ENCODE data around the gene NPAS2. TPM values are rescaled to one million over a fixed set of nuclear protein-coding genes. Genes with fewer than 3 reads are reported as not detected.

Gene NPAS2
- total RNA-seq, 1 donor from 2014 or later: 10.7 TPM

DNA sequence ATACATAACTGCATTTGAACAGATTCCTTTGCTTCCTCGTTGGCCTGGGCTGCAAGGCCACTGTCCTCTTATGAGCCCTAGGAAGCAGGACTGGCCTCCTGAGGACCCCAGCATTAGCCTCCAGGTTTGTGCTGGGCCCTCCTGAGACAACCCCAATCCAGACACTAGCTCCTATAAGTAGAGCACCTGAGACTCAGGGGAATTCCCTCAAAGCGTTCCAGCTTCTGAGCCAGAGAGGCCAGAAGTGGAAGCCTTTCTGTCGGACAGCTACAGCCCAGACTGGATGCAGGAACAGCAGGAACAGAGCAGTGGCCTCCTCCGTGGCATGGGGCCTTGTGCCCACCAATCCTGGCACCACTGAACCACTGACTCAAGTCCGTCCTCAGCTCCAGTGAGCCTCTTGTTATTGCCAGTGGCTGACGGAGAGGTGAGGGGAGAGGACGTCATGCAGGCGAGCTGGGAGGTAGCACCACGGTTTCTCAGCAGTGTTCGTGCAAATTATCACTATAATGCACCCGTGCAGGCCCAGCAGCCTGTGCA, 67.2 kb downstream of the NPAS2 start:
- H3K4me1 Mint-ChIP-seq (ENCODE audit: unreplicated experiment): peaks cover 35% of the 10 kb centered on the region
- H3K27me3 Mint-ChIP-seq: no peaks in the 10 kb centered on the region
- no peak overlapping the region for H3K4me3 Mint-ChIP-seq
- H3K36me3 Mint-ChIP-seq: no peaks in the 10 kb centered on the region
- DNase-seq (ENCODE audit: extremely low spot score, unreplicated experiment): no peak
- H3K9me3 Mint-ChIP-seq: peaks cover 4% of the 10 kb centered on the region
- peak overlapping the region; percentile 95 for H3K27ac Mint-ChIP-seq
- TF ChIP-seq, protein P1, sequence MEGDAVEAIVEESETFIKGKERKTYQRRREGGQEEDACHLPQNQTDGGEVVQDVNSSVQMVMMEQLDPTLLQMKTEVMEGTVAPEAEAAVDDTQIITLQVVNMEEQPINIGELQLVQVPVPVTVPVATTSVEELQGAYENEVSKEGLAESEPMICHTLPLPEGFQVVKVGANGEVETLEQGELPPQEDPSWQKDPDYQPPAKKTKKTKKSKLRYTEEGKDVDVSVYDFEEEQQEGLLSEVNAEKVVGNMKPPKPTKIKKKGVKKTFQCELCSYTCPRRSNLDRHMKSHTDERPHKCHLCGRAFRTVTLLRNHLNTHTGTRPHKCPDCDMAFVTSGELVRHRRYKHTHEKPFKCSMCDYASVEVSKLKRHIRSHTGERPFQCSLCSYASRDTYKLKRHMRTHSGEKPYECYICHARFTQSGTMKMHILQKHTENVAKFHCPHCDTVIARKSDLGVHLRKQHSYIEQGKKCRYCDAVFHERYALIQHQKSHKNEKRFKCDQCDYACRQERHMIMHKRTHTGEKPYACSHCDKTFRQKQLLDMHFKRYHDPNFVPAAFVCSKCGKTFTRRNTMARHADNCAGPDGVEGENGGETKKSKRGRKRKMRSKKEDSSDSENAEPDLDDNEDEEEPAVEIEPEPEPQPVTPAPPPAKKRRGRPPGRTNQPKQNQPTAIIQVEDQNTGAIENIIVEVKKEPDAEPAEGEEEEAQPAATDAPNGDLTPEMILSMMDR (conservative IDR thresholded peaks at IDR 0.05): no peak

DNA sequence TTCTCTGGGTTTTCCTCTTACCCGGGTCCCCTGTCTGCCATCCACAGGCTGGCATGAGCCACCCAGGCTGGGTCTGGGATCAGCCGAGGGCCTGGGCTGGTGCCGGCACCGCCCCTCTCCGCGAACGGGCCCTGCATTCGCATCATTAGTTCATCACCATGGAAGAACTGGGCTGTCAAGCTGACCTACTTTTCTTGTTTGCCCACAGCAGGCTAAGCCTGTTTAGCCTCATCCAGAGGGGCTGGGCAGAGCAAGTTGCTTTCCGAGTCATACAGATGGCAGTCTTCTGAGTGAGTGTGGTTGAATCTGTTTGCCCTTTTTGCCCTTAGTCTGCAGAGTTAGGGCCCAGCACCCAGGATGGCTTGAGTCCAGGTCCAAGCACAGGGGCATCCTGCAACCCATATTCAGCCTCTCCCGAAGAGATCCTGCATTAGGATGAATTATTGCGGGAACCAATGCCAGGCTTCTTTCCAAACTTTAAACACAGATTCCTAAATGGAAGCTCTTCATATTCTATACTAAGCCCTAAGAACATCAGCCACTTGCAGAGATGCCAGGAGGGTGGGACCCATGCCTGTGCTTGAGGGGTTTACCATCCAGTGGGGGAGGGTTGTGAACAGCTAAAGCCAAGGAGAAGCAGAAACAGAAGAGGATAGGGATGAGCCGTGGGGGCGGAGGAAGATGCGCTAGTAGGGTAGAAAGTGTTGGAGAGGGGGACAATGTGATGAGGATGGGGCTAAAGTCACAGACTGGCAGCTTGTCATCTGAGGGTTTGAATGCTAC, 68.0 kb downstream of the NPAS2 start:
- Mint-ChIP-seq H3K4me3 (peak overlapping the region; percentile 64), H3K4me1 (ENCODE audit: unreplicated experiment) (peaks cover 30% of the 10 kb centered on the region), H3K27me3 (no peaks in the 10 kb centered on the region), H3K27ac (peak overlapping the region; percentile 95), H3K36me3 (no peaks in the 10 kb centered on the region), H3K9me3 (peaks cover 4% of the 10 kb centered on the region)
- no peak for DNase-seq (ENCODE audit: extremely low spot score, unreplicated experiment)
- TF ChIP-seq, protein P1 (conservative IDR thresholded peaks at IDR 0.05): no peak

- H3K27me3 Mint-ChIP-seq: no peaks in the 10 kb centered on the region
- H3K9me3 Mint-ChIP-seq: peaks cover 4% of the 10 kb centered on the region
- TF ChIP-seq, protein P1 (conservative IDR thresholded peaks at IDR 0.05): no peak
- peak overlapping the region; percentile 95 for H3K27ac Mint-ChIP-seq
- peaks cover 28% of the 10 kb centered on the region for H3K4me1 Mint-ChIP-seq (ENCODE audit: unreplicated experiment)
- H3K36me3 Mint-ChIP-seq: no peaks in the 10 kb centered on the region
- no peak overlapping the region for H3K4me3 Mint-ChIP-seq
- DNase-seq (ENCODE audit: extremely low spot score, unreplicated experiment): no peak
Observed at GRCh38 chr2:100888601-100889000, 68.7 kb downstream of the NPAS2 start.

- H3K27ac Mint-ChIP-seq: peak overlapping the region; percentile 18
- peaks cover 4% of the 10 kb centered on the region for H3K9me3 Mint-ChIP-seq
- no peak for DNase-seq (ENCODE audit: extremely low spot score, unreplicated experiment)
- no peak overlapping the region for H3K4me3 Mint-ChIP-seq
- H3K36me3 Mint-ChIP-seq: no peaks in the 10 kb centered on the region
- peaks cover 23% of the 10 kb centered on the region for H3K4me1 Mint-ChIP-seq (ENCODE audit: unreplicated experiment)
- TF ChIP-seq, protein P1 (conservative IDR thresholded peaks at IDR 0.05): no peak
- no peaks in the 10 kb centered on the region for H3K27me3 Mint-ChIP-seq
Observed at GRCh38 chr2:100889286-100889685, 69.3 kb downstream of the NPAS2 start.

DNA sequence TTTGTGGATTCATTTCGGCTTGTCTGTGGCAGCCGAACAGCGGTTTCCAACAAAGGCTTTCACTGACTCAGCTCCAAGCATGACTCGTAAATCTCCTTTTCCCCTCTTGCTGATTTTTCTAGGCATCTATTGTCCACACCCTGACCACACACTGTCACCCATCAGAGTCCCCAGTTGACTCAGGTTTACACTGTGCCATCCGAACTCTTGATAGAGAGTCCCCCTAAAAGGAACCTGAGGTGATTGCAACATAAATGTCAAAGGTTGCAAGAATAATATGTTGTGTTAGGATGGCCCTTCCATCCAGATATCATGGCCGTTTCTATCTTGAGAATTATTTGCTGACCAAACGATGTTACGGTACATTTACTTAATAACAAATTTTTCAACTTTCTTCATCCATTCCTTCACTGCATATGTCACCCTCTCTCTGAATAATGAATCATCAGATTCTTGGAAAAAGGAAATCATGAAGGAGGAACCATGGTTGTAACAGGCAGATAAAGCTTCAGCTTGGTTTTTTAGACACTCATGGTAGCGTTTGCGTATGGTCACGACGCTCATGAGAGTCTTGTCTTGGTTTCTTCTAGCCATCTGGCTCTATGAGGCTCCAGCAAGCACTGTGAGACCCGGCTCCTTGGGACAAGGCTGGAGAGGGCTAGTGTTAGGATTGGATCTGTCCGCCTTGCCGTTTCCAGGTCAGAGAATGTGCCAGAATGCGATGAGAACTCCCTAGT, 72.1 kb downstream of the NPAS2 start:
- H3K4me1 Mint-ChIP-seq (ENCODE audit: unreplicated experiment): peaks cover 16% of the 10 kb centered on the region
- H3K27ac Mint-ChIP-seq: no peak overlapping the region
- no peaks in the 10 kb centered on the region for H3K36me3 Mint-ChIP-seq
- TF ChIP-seq, protein P1 (conservative IDR thresholded peaks at IDR 0.05): no peak
- no peak overlapping the region for H3K4me3 Mint-ChIP-seq
- H3K9me3 Mint-ChIP-seq: peaks cover 4% of the 10 kb centered on the region
- H3K27me3 Mint-ChIP-seq: no peaks in the 10 kb centered on the region
- DNase-seq (ENCODE audit: extremely low spot score, unreplicated experiment): no peak

All from type B pancreatic cell (in vitro differentiated cells).